Activated naive CD4-positive, alpha-beta T cell treated with anti-CD3 and anti-CD28 coated beads, Interleukin-2, amount 50 U/mL, for 24 hours (primary cell): ENCODE results near the gene FXYD2.
"Not testable (repeated sequence)": the region's sequence is repeated elsewhere in the genome, so short reads cannot be mapped to it uniquely, and the experiment has no call there.

Experiments
- H3K27ac Mint-ChIP-seq: one replicate; pipeline ENCODE4 v1.8.0; 2021; ENCODE audit warnings: mild to moderate bottlenecking, mixed read lengths
- H3K27me3 Mint-ChIP-seq: one replicate; pipeline ENCODE4 v1.8.0; 2021; ENCODE audit warnings: mixed read lengths
- H3K36me3 Mint-ChIP-seq: one replicate; pipeline ENCODE4 v1.8.0; 2021; ENCODE audit warnings: mixed read lengths
- H3K4me1 Mint-ChIP-seq: one replicate; pipeline ENCODE4 v1.8.0; 2021; ENCODE audit warnings: mixed read lengths
- H3K4me3 Mint-ChIP-seq: one replicate; pipeline ENCODE4 v1.8.0; 2021; ENCODE audit warnings: mild to moderate bottlenecking, mixed read lengths
- H3K9me3 Mint-ChIP-seq: one replicate; pipeline ENCODE4 v1.8.0; 2021; ENCODE audit warnings: mixed read lengths

FXYD2 gene

DNA sequence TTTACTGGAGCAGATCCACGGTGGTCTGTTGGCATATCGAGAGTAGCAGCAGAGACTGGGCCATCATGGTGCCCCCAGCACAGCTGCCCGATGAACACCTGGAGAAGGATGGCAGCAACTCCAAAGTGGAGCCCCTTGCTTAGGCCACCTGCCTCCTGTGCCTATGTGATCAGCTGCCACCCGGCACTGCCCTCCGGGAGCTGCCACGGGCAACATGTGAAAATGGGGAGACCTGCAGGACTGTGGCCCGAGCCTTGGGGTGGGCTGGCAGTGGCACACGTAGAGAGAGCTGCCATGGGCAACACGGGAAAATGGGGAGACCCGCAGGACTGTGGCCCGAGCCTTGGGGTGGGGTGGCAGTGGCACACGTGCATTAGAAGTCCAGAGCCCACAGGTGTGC is 3.1 kb downstream of the FXYD2 start:
- Mint-ChIP-seq H3K9me3 (no peaks in the 10 kb centered on the region), H3K27ac (no peak overlapping the region)

DNA sequence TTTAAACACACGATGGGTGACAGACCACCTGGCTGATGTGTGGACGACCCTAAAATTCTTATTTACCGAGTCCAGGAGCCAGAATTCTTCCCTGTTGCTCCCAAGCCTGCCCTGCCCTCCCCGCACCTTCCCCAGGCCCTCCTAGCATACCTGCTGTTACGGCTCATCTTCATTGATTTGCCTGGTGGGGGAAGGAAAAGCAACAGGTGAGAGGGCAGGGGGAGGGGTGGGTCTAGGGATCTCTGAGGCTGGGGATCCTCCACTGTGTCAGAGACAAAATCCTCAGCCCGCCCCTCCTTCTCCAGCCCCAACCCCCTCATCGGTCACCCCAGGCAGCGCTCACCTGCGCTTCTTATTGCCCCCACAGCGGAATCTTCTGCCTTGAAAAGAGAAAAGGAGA is 4.0 kb downstream of the FXYD2 start:
- Mint-ChIP-seq H3K4me3 (no peak overlapping the region), H3K9me3 (no peaks in the 10 kb centered on the region), H3K27me3 (no peaks in the 10 kb centered on the region), H3K27ac (no peak overlapping the region), H3K36me3 (no peaks in the 10 kb centered on the region), H3K4me1 (peaks cover 68% of the 10 kb centered on the region)

More for the DNA sequence above, 3.1 kb downstream of the FXYD2 start:
- Mint-ChIP-seq H3K4me1 (peaks cover 59% of the 10 kb centered on the region), H3K4me3 (no peak overlapping the region), H3K27me3 (no peaks in the 10 kb centered on the region), H3K36me3 (no peaks in the 10 kb centered on the region)

DNA sequence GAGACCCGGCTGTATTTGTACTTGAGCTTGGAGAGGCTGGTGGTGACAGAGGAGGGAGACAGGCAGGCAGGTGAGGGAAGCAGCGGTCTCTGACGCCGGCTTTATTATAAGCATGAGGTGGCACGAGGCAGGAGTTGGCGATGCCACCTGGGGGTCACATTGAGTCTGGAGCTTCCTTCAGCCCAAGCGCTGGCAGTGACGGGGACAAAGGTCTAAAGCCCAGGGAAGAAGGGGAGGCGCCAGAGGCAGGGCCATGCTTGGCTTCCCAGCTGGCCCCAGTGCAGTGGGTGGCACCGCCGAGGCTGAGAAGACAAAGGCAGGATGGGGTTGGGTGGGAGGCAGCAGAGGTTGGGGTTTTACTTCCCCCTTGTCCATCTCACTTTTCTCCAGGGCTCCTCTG is 4.5 kb downstream of the FXYD2 start:
- no peak overlapping the region for H3K4me3 Mint-ChIP-seq
- no peaks in the 10 kb centered on the region for H3K27me3 Mint-ChIP-seq
- peak overlapping the region; percentile 65 for H3K27ac Mint-ChIP-seq
- no peaks in the 10 kb centered on the region for H3K36me3 Mint-ChIP-seq
- no peaks in the 10 kb centered on the region for H3K9me3 Mint-ChIP-seq
- peaks cover 68% of the 10 kb centered on the region for H3K4me1 Mint-ChIP-seq

DNA sequence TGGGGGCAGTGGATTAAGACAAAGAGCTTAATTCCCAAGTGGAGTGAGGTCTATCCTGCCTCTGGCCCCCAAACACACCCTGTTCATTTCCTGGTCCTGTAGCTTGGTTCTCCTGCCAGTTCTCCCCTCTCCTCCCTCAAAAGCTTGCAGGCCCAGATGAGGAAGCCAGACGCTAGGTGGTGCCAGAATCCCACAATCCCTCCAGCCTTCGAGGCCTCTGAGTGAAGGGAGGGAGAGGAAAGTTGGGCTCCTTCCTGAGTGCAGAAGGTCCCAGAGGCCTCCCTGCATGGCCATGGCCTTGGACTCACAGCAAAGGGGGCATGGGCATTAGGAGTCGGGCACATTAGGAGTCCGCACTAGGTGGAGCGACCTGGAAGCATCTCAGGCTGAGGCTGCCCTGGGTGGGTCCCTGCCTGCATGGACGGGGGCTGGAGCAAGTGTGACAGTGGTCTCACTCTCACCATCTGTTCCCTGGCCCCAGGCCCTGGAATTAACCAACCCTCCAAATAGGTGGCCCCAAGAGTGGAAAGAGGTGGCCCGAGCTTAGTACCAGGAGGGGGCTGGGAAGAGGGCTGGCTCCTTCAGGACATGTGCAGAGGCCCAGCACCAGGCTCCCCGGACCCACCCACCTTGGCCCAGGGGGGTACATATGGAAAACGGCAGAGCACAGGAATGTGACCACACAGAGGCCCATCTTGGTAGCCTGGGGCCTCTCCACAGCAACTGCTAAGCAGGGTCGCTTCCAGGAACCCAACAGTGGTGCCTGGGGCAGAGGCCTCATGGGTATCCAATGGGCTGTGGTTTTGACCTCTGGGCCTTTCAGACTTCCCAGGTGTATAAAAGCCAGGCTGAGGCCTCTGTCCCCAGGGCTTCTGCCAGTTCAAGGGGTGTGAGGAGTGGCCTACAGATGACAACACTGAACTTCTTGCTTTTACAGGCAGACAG is 5.2 kb downstream of the FXYD2 start:
- Mint-ChIP-seq H3K9me3 (no peaks in the 10 kb centered on the region), H3K27ac (peak overlapping the region; percentile 95), H3K27me3 (no peaks in the 10 kb centered on the region), H3K4me1 (peaks cover 70% of the 10 kb centered on the region), H3K36me3 (no peaks in the 10 kb centered on the region), H3K4me3 (no peak overlapping the region)

DNA sequence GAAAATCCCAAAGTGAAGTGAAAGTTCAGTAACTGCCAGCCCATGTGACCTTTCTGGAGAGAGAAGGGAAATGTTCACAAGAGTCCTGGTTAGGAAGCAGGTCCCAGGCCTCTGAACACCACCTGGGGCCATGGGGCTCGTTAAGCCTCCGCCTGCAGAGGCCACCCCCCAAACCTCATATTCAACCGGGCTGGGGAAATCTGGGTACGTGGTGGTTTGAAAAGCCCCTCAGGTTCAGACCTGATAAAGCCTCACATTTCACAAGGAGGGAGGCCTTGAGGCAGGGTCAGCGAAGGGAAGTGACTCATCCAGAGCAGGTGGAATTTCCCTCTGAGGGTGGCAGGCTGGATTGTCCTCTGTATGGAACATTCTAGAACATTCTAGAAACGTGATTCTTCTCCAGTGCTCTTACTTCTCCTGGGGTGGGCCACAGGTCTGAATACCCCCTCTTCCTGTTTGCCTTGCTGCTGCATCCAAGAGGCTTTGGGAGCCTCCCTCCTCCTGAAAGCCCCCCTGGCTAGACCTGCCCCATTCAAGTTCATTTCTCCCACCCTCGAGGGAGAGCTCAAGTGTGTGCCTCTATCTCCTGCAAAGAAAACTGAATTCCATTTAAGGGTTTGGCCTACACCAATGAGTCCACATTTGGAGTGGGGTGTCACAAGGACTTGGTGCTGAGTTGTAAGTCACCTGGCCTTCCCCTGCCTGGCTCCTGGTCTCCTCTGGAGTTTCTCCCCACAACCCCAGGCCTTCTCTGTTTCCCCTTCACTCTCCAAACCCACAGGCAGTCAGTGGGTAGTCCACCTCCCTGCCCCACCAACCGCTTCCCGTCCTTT is 6.3 kb downstream of the FXYD2 start:
- H3K4me1 Mint-ChIP-seq, result peaks cover 66% of the 10 kb centered on the region
- no peaks in the 10 kb centered on the region for H3K36me3 Mint-ChIP-seq
- peak overlapping the region; percentile 57 for H3K4me3 Mint-ChIP-seq
- H3K27ac Mint-ChIP-seq, result peak overlapping the region; percentile 95
- no peaks in the 10 kb centered on the region for H3K9me3 Mint-ChIP-seq
- no peaks in the 10 kb centered on the region for H3K27me3 Mint-ChIP-seq

DNA sequence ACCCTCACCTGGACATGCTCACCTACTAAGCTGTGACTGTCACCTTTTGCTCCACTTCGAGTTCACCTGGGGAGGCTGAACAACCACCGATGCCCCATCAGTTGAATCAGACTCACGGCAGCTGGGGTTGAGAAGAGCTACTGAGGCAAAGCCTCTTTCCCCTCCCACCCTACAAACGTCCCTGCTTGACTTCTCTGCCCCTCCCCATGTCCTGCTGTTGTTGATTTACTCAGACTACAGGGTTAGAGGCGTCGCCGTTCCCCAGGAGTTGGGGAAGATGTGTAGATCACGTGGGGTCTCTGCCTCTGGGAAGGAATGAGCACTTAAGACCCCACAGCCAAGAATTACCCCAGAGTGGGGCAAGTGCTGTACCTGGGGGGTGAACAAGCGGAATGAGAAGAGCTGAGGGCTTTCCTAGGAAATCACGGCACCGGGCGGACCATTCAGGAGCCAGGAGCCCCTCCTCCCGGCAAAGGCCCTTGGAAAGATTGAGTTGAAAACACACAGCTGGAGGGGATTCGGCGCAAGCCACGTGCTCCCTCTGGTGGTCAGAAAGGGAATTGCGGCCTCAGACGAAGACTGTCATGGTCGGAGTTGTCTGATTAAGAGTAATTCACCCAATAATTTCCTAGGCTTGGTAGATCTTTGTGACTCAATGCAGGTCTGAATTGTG is 7.0 kb downstream of the FXYD2 start:
- Mint-ChIP-seq H3K27ac (peak overlapping the region; percentile 95), H3K9me3 (no peaks in the 10 kb centered on the region), H3K27me3 (no peaks in the 10 kb centered on the region), H3K4me3 (peak overlapping the region; percentile 57), H3K4me1 (peaks cover 61% of the 10 kb centered on the region), H3K36me3 (no peaks in the 10 kb centered on the region)

DNA sequence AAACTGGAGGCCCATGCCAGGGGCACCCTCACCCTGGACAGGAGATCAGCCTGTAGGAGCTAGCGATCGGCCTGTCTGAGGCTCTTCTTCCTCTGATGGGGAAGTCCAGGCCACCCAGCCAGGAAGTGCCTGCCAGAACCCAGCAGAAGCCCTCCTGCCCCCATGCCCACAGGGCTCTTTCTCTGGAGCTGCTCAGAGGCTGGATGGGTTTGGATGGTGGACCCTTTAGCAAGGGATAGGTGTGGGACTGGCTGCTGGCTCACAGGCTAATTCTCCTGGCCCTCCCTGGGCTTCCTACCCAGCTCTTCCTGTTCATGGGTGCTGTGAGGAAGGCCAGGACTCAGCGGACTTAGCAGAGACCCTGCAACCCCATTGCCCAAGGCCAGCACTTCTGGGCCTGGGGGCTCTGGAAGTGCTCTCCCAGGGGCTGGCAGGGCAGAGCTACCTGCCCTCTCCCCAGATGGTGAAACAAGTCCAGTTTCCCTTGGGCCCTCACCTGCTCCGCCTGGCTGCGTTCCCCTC is 7.6 kb downstream of the FXYD2 start:
- H3K4me1 Mint-ChIP-seq, result peaks cover 56% of the 10 kb centered on the region
- no peaks in the 10 kb centered on the region for H3K36me3 Mint-ChIP-seq
- H3K4me3 Mint-ChIP-seq, result no peak overlapping the region
- no peaks in the 10 kb centered on the region for H3K27me3 Mint-ChIP-seq
- no peaks in the 10 kb centered on the region for H3K9me3 Mint-ChIP-seq
- peak overlapping the region; percentile 95 for H3K27ac Mint-ChIP-seq

DNA sequence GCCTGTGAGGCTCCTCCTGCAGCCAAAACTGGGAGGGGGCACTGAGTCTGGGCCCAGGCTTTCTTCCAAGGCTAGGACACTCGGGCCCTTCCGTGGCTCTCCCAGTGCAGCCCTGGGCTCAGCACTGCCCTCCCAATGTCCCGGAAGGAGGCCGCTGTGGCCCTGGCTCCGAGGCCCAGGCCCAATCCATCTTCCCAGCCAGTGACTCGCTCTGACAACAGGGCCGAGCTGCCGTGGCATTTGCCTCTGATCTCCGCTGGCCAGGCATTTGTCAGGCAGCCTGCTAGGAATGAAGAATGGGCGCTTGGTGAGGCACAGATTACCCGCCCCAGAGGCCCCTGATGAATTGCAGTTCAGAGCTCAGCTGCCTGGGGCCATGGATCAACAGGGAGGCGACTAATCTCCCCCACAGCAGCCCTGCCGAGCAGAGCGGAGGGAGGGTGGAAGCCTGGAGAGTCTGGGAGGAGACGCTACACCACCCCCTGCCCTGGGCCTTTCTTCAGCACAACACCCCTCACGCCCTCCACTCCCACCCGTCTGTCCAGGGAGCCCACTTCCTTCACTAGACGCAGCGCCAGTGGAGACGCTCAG is 8.3 kb downstream of the FXYD2 start:
- Mint-ChIP-seq H3K9me3 (no peaks in the 10 kb centered on the region), H3K27me3 (no peaks in the 10 kb centered on the region), H3K4me1 (peaks cover 53% of the 10 kb centered on the region), H3K36me3 (no peaks in the 10 kb centered on the region), H3K4me3 (peak overlapping the region; percentile 72), H3K27ac (peak overlapping the region; percentile 95)

DNA sequence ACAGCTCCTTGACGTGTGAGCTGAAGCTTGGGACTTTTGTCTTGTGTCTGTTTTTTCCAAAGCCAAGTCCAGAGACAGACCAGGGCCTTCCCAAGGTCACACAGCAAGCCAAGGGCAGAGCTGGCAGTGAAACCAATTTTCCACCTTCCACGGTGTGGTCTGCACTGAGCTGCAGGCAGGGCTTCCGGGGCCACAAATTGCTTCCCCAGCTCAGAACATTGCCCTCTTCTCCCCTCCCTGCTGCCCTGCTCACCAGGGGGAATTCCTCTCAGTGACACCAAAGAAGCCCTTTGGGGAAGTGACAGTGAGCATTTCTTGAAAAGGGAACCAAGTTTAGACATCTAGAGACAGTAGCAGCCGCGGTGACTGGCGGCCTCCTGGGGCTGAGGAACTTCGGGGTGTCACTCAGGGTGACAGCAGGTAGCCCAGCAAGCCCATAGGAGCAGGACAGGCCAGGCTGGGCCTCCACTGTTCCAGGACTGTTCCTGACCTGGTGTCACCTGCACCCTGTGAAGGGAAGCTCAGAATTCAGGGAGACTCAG is 9.2 kb downstream of the FXYD2 start:
- Mint-ChIP-seq H3K4me1 (peaks cover 53% of the 10 kb centered on the region), H3K27ac (peak overlapping the region; percentile 92), H3K27me3 (no peaks in the 10 kb centered on the region), H3K9me3 (no peaks in the 10 kb centered on the region), H3K4me3 (peak overlapping the region; percentile 75), H3K36me3 (no peaks in the 10 kb centered on the region)

DNA sequence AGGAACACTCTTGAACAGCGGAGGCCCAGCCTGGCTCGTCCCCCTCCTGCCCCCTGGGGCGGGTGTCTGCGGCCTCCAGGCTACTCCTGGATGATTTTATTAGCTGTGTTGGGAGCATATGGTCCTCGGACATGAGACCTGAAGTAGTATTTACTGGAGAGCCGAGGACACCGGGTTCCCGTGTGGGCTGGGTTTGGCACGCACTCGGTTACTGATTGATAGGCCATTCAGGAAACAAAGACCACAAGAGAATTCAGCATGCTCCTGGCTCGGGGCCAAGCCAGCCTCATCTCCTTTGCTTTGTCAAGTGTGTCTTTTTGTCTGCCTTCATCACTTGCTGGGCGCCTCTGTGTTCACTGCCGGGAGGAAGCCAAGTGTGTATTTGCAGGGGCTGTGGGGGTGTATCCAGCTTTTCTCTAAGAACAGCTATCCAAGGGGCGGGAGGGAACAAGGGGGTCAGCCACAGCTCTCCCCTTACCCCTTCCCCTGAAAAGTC is 9.7 kb downstream of the FXYD2 start:
- Mint-ChIP-seq H3K4me3 (peak overlapping the region; percentile 75), H3K27me3 (no peaks in the 10 kb centered on the region), H3K27ac (peak overlapping the region; percentile 92), H3K9me3 (no peaks in the 10 kb centered on the region), H3K4me1 (peaks cover 52% of the 10 kb centered on the region), H3K36me3 (no peaks in the 10 kb centered on the region)

DNA sequence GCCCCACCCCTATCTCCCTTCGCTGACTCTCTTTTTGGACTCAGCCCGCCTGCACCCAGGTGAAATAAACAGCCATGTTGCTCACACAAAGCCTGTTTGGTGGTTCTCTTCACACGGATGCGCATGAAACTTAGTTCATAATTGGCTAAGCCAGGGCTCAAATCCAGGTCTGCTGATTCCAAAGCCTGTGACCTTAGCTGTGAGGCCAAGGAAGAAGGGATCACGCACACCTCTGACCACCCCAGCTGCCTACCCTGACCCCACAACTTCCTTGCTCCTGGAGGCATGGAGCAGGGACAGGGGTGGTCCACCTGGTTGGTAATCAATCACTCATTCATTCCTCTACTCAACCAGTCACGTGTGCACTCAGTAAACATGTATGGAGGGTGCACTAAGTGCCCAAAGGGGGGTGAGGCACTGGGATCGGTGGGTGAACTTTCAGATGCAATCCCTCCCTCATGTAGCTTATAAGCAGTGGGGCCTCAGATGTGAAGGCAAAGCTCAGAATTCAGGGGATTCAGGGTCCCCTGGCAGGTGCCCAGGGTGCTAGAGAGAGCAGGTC is 10.3 kb downstream of the FXYD2 start:
- Mint-ChIP-seq H3K4me1 (peaks cover 54% of the 10 kb centered on the region), H3K4me3 (peak overlapping the region; percentile 75)

DNA sequence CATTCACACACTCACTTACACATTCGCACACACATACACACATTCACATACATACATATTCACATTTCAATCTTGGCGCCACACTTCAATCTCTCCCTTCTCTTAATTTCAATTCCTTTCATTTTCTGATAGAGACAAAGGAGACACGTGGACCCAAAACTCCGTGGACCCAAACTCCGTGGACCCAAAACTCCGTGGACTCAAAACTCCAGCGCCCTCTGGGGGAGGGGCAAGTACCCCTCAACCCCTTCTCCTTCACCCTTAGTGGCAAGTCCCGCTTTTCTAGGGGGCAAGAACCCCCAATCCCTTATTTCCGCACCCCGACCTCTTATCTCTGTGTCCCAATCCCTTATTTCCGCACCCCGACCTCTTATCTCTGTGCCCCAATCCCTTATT is 14.5 kb downstream of the FXYD2 start:
- H3K36me3 Mint-ChIP-seq, H3K9me3 Mint-ChIP-seq, H3K27me3 Mint-ChIP-seq, H3K27ac Mint-ChIP-seq: not testable (repeated sequence)
- peaks cover 24% of the 10 kb centered on the region for H3K4me1 Mint-ChIP-seq
- H3K4me3 Mint-ChIP-seq, result peak overlapping the region; percentile 1

More for the DNA sequence above, 10.3 kb downstream of the FXYD2 start:
- H3K27me3 Mint-ChIP-seq, result no peaks in the 10 kb centered on the region
- no peaks in the 10 kb centered on the region for H3K36me3 Mint-ChIP-seq
- peak overlapping the region; percentile 92 for H3K27ac Mint-ChIP-seq
- no peaks in the 10 kb centered on the region for H3K9me3 Mint-ChIP-seq

DNA sequence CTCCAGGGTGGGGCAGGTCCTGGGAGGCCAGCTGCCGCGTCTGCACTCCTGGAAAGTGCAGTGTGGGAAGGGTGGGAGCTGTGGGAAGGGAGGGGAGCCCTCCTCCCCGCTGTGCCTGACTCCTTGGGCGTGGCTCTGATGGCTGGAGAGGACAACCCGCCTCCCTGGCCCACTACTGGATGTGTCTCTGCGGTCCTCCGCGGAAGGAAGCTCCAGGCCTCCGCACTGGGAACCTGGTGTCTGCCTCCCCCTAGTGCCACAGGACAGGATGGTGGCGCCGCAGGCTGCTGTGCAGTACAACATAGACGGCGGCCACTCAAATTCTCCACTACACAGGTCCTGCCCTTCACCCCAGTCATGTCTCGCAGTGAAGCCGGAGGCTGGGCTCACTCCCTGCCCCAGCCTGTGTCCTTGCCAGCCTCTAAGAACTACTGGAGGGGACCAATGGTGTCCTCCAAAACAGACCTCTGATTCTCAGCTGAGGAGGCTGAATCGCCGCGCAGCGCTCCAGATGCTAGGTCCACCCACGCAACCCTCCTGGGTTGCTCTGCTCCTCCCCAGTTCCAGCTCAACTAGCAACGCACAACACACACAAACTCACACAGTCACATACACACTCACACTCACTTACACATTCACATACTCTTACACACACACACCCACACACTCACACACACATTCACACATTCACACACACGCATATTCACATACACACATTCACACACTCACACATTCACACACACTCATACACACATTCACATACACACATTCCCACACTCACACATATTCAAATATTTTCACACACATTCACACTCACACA is 15.1 kb downstream of the FXYD2 start:
- H3K27ac Mint-ChIP-seq, result no peak overlapping the region
- H3K36me3 Mint-ChIP-seq, result no peaks in the 10 kb centered on the region
- no peaks in the 10 kb centered on the region for H3K27me3 Mint-ChIP-seq
- H3K9me3 Mint-ChIP-seq, result no peaks in the 10 kb centered on the region
- peak overlapping the region; percentile 1 for H3K4me3 Mint-ChIP-seq
- H3K4me1 Mint-ChIP-seq, result peaks cover 18% of the 10 kb centered on the region

DNA sequence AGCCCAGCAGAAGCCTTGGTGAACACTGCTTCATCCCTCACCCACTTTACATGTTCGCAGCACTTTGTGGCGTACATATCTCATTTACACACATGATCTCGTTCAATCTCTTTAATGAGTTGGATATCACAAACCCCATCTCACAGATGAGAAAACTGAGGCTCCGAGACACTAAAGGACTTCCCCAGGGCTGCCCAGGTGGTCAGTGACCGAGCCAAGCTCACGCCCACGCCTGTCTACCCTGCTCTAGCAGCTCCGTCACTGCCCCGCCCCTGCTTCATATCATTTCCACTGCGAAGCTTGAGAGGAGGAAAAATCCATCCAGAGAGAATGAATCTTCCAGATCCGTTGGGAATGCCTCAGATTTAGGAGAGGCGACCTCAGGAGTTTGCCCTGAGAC is 15.8 kb downstream of the FXYD2 start:
- Mint-ChIP-seq H3K4me3 (no peak overlapping the region), H3K9me3 (no peaks in the 10 kb centered on the region), H3K27ac (no peak overlapping the region), H3K27me3 (no peaks in the 10 kb centered on the region), H3K36me3 (no peaks in the 10 kb centered on the region), H3K4me1 (peaks cover 14% of the 10 kb centered on the region)
